Neuronal stem cell (in vitro differentiated cells): ENCODE results near the gene KRTCAP3.

Experiments
- DNase-seq: peaks from one replicate; pipeline ENCODE4 v3.0.0-alpha.2; 2013; ENCODE audit warnings: low spot score
- H2AFZ ChIP-seq: one replicate; pipeline ENCODE4 v1.6.1; 2013; ENCODE audit warnings: mild to moderate bottlenecking, low read length, inconsistent platforms
- H2AK5ac ChIP-seq: 2 replicates; pipeline ENCODE4 v1.6.1; 2013; ENCODE audit warnings: low read depth, mild to moderate bottlenecking, inconsistent platforms, low read length, moderate library complexity, mixed read lengths
- H2BK120ac ChIP-seq: 2 replicates; pipeline ENCODE4 v1.6.1; 2013; ENCODE audit warnings: low read depth, mild to moderate bottlenecking, inconsistent platforms, low read length, moderate library complexity, mixed read lengths
- H2BK12ac ChIP-seq: one replicate; pipeline ENCODE4 v1.6.1; 2013; ENCODE audit warnings: low read length, inconsistent platforms
- H2BK15ac ChIP-seq: 2 replicates; pipeline ENCODE4 v1.6.1; 2013; ENCODE audit warnings: mild to moderate bottlenecking, low read length, inconsistent platforms, mixed read lengths
- H2BK5ac ChIP-seq: one replicate; pipeline ENCODE4 v1.6.1; 2013; ENCODE audit warnings: inconsistent platforms, mild to moderate bottlenecking, low read length, moderate library complexity
- H3K14ac ChIP-seq: one replicate; pipeline ENCODE4 v1.6.1; 2013; ENCODE audit warnings: low read length, inconsistent platforms
- H3K18ac ChIP-seq: 2 replicates; pipeline ENCODE4 v1.6.1; 2013; ENCODE audit warnings: low read length, inconsistent platforms
- H3K23ac ChIP-seq: 2 replicates; pipeline ENCODE4 v1.6.1; 2013; ENCODE audit warnings: low read depth, mild to moderate bottlenecking, mixed read lengths, low read length, inconsistent platforms; ENCODE audit not compliant: poor library complexity
- H3K27ac ChIP-seq: replicated peaks from 3 replicates; pipeline ENCODE4 v1.5.1; 2013; ENCODE audit warnings: low read length, inconsistent platforms
- H3K27me3 ChIP-seq, 3 experiments: 2 replicates each; pipeline ENCODE4 v1.6.1; 2013; ENCODE audit warnings: low read length in 3 of 3, mild to moderate bottlenecking in 2 of 3, inconsistent platforms in 1 of 3, low read depth in 1 of 3, mixed read lengths in 1 of 3, moderate library complexity in 1 of 3; ENCODE audit not compliant: control insufficient read depth in 3 of 3, insufficient read depth in 3 of 3
- H3K36me3 ChIP-seq, 2 donors: replicated peaks in 1 of 2; 2 replicates each; pipeline ENCODE4 v1.6.1; 2013; ENCODE audit warnings: low read length in 2 of 2; ENCODE audit not compliant: control insufficient read depth in 2 of 2, insufficient read depth in 2 of 2
- H3K4ac ChIP-seq: 2 replicates; pipeline ENCODE4 v1.6.1; 2013; ENCODE audit warnings: inconsistent platforms, mild to moderate bottlenecking, low read length, moderate library complexity
- H3K4me1 ChIP-seq, 2 donors: 1 replicate in 1 of 2; 2 replicates in 1 of 2; pipeline ENCODE4 v1.6.1; 2013; ENCODE audit warnings: low read length in 2 of 2, low read depth in 1 of 2; ENCODE audit not compliant: control insufficient read depth in 2 of 2, insufficient read depth in 1 of 2
- H3K4me2 ChIP-seq: one replicate; pipeline ENCODE4 v1.6.1; 2013; ENCODE audit warnings: mild to moderate bottlenecking, low read length, inconsistent platforms; ENCODE audit not compliant: insufficient read depth, poor library complexity, severe bottlenecking
- H3K4me3 ChIP-seq, 2 donors: 2 replicates each; pipeline ENCODE4 v1.5.1; 2013; ENCODE audit warnings: low read length in 2 of 2, mild to moderate bottlenecking in 2 of 2, inconsistent platforms in 1 of 2, moderate library complexity in 1 of 2
- H3K79me1 ChIP-seq: one replicate; pipeline ENCODE4 v1.6.1; 2013; ENCODE audit warnings: low read depth, mild to moderate bottlenecking, inconsistent platforms, low read length, moderate library complexity
- H3K9ac ChIP-seq: one replicate; pipeline ENCODE4 v1.6.1; 2013; ENCODE audit warnings: mild to moderate bottlenecking, low read depth, low read length, inconsistent platforms; ENCODE audit not compliant: poor library complexity
- H3K9me3 ChIP-seq, 2 donors: replicated peaks in 1 of 2; 2 replicates each; pipeline versions ENCODE3 to v1.6.1; 2013; ENCODE audit warnings: low read length in 2 of 2, mild to moderate bottlenecking in 2 of 2, inconsistent platforms in 1 of 2, low read depth in 1 of 2, mixed read lengths in 1 of 2, moderate library complexity in 1 of 2; ENCODE audit not compliant: control insufficient read depth in 2 of 2, insufficient read depth in 1 of 2
- H4K8ac ChIP-seq: one replicate; pipeline ENCODE4 v1.6.1; 2013; ENCODE audit warnings: low read depth, mild to moderate bottlenecking, inconsistent platforms, low read length, moderate library complexity
- H4K91ac ChIP-seq: one replicate; pipeline ENCODE4 v1.6.1; 2013; ENCODE audit warnings: low read length, low read depth, mild to moderate bottlenecking, inconsistent platforms; ENCODE audit not compliant: poor library complexity
- whole genome bisulfite sequencing, 2 donors: extraction: QIAGEN DNeasy Blood & Tissue Kit; methylation state at CpG; one replicate each; pipeline ENCODE4 v1.1.7; 2013; ENCODE audit warnings: missing lambda C conversion rate in 2 of 2, mixed read lengths in 1 of 2; ENCODE audit not compliant: insufficient read length in 2 of 2, insufficient replicate concordance in 1 of 2; ENCODE audit errors: extremely low coverage in 2 of 2; 5-methylcytosine and 5-hydroxymethylcytosine counted together

Gene KRTCAP3

GRCh38 chr2:27446057-27446456, 3.9 kb downstream of the KRTCAP3 start:
- Histone ChIP-seq H3K4me2 (no peak overlapping the region), H3K27me3 (no peaks in the 10 kb centered on the region), H2BK12ac (no peak overlapping the region), H2BK120ac (no peak overlapping the region), H3K79me1 (peaks cover 2% of the 10 kb centered on the region), H4K91ac (no peak overlapping the region), H3K9me3 (peaks cover 0 to 2% of the 10 kb centered on the region in 2 donors), H2BK15ac (no peak overlapping the region), H3K4me1 (peaks cover 0 to 7% of the 10 kb centered on the region in 2 donors), H2BK5ac (no peak overlapping the region), H2AFZ (no peak overlapping the region), H3K27ac (no peak overlapping the region), H3K4ac (no peak overlapping the region), H3K4me3 (no peak overlapping the region), H3K36me3 (peaks cover 20 to 80% of the 10 kb centered on the region in 2 donors), H4K8ac (no peak overlapping the region), H3K18ac (no peak overlapping the region), H3K9ac (no peak overlapping the region), H3K23ac (no peak overlapping the region), H3K14ac (no peak overlapping the region), H2AK5ac (no peak overlapping the region)
- WGBS, 2 donors: no CpG with 5 or more reads among the region's 3 CpGs
- no peak for DNase-seq

- Histone ChIP-seq H2BK120ac (no peak overlapping the region), H3K18ac (no peak overlapping the region), H3K27me3 (no peaks in the 10 kb centered on the region), H3K36me3 (peaks cover 15 to 74% of the 10 kb centered on the region in 2 donors), H2BK15ac (no peak overlapping the region), H4K91ac (no peak overlapping the region), H3K27ac (no peak overlapping the region), H3K4me3 (no peak overlapping the region), H3K14ac (no peak overlapping the region), H3K9me3 (no peaks in the 10 kb centered on the region), H3K79me1 (no peaks in the 10 kb centered on the region), H3K9ac (no peak overlapping the region), H3K4ac (no peak overlapping the region), H3K23ac (no peak overlapping the region), H2AK5ac (no peak overlapping the region), H2AFZ (no peak overlapping the region), H3K4me1 (no peaks in the 10 kb centered on the region), H2BK5ac (no peak overlapping the region), H4K8ac (no peak overlapping the region), H3K4me2 (no peak overlapping the region), H2BK12ac (no peak overlapping the region)
- no CpG with 5 or more reads among the region's 3 CpGs for WGBS, 2 donors
- DNase-seq: no peak
Observed at GRCh38 chr2:27448381-27448780, 6.2 kb downstream of the KRTCAP3 start.

- Histone ChIP-seq H2BK120ac (no peak overlapping the region), H3K23ac (no peak overlapping the region), H3K9ac (no peak overlapping the region), H4K91ac (no peak overlapping the region), H3K4me3 (no peak overlapping the region), H3K18ac (no peak overlapping the region), H3K4me2 (no peak overlapping the region), H3K27ac (no peak overlapping the region), H2BK5ac (no peak overlapping the region), H2AFZ (no peak overlapping the region), H2AK5ac (no peak overlapping the region), H3K4me1 (no peaks in the 10 kb centered on the region), H3K14ac (no peak overlapping the region), H3K27me3 (no peaks in the 10 kb centered on the region), H3K79me1 (no peaks in the 10 kb centered on the region), H2BK12ac (no peak overlapping the region), H3K36me3 (peaks cover 24 to 72% of the 10 kb centered on the region in 2 donors), H4K8ac (no peak overlapping the region), H3K9me3 (no peaks in the 10 kb centered on the region), H3K4ac (no peak overlapping the region), H2BK15ac (no peak overlapping the region)
- WGBS, 2 donors: no CpG with 5 or more reads among the region's 1 CpG
- DNase-seq: no peak
Observed at GRCh38 chr2:27451095-27451494, 8.9 kb downstream of the KRTCAP3 start.

- Histone ChIP-seq H3K79me1 (no peaks in the 10 kb centered on the region), H2BK120ac (no peak overlapping the region), H2BK12ac (no peak overlapping the region), H4K91ac (no peak overlapping the region), H3K36me3 (peaks cover 31 to 79% of the 10 kb centered on the region in 2 donors), H3K4me1 (no peaks in the 10 kb centered on the region), H2AK5ac (no peak overlapping the region), H2BK5ac (no peak overlapping the region), H3K4ac (no peak overlapping the region), H3K9ac (no peak overlapping the region), H2AFZ (no peak overlapping the region), H3K9me3 (no peaks in the 10 kb centered on the region), H3K14ac (no peak overlapping the region), H3K23ac (no peak overlapping the region), H3K27me3 (no peaks in the 10 kb centered on the region), H4K8ac (no peak overlapping the region), H3K27ac (no peak overlapping the region), H3K4me3 (no peak overlapping the region), H3K18ac (no peak overlapping the region), H3K4me2 (no peak overlapping the region), H2BK15ac (no peak overlapping the region)
- no CpG with 5 or more reads among the region's 7 CpGs for WGBS, 2 donors
- no peak for DNase-seq
Observed at GRCh38 chr2:27453968-27454367, 11.8 kb downstream of the KRTCAP3 start.
